ENCODE data around the gene RARB.

The RARB gene

GRCh38 chr3:25510797-25511196 is 82.7 kb downstream of the RARB start:
- DNase-seq = no peak

- no peak for DNase-seq
These were observed 84.1 kb downstream of the RARB start for GRCh38 chr3:25511972-25512721.

GRCh38 chr3:25513642-25514266 is 85.7 kb downstream of the RARB start:
- DNase-seq = peak; percentile 11

GRCh38 chr3:25515171-25515570 is 87.1 kb downstream of the RARB start:
- DNase-seq = no peak

- no peak for DNase-seq
These were observed 93.0 kb downstream of the RARB start for GRCh38 chr3:25520926-25521559.

GRCh38 chr3:25527336-25527735 is 99.3 kb downstream of the RARB start:
- DNase-seq = no peak

- no peak for DNase-seq
These were observed 99.7 kb downstream of the RARB start for GRCh38 chr3:25527801-25528200.

- DNase-seq = no peak
These were observed 103.9 kb downstream of the RARB start for GRCh38 chr3:25531971-25532370.

GRCh38 chr3:25532431-25533162 is 104.5 kb downstream of the RARB start:
- DNase-seq = no peak

- DNase-seq = no peak
These were observed 105.3 kb downstream of the RARB start for GRCh38 chr3:25533399-25533798.

- no peak for DNase-seq
These were observed 105.9 kb downstream of the RARB start for GRCh38 chr3:25534007-25534406.

GRCh38 chr3:25536521-25537391 is 108.7 kb downstream of the RARB start:
- no peak for DNase-seq

- DNase-seq = no peak
These were observed 109.5 kb downstream of the RARB start for GRCh38 chr3:25537516-25537915.

GRCh38 chr3:25540273-25540672 is 112.2 kb downstream of the RARB start:
- DNase-seq = no peak

GRCh38 chr3:25542492-25543039 is 114.5 kb downstream of the RARB start:
- no peak for DNase-seq

- no peak for DNase-seq
These were observed 119.0 kb downstream of the RARB start for GRCh38 chr3:25547103-25547502.

- DNase-seq = no peak
These were observed 120.0 kb downstream of the RARB start for GRCh38 chr3:25547943-25548674.

- no peak for DNase-seq
These were observed 120.8 kb downstream of the RARB start for GRCh38 chr3:25548836-25549235.

- DNase-seq = no peak
These were observed 124.2 kb downstream of the RARB start for GRCh38 chr3:25552251-25552650.

GRCh38 chr3:25554376-25554775 is 126.3 kb downstream of the RARB start:
- no peak for DNase-seq

GRCh38 chr3:25555695-25556437 is 127.8 kb downstream of the RARB start:
- DNase-seq = no peak

Measured in retina (tissue), 1 donor.